Frontal cortex (tissue), 4 donors: ENCODE measurements around the gene NSG1. TPM values are rescaled to one million over a fixed set of nuclear protein-coding genes. Genes with fewer than 3 reads are reported as not detected.
"Not testable (repeated sequence)": the region's sequence is repeated elsewhere in the genome, so short reads cannot be mapped to it uniquely, and the experiment has no call there.

ENCODE experiments used
- DNase-seq, 2 donors: peaks; one replicate each; pipeline ENCODE4 v3.0.0; 2012; ENCODE audit warnings: low spot score in 2 of 2
- FAIRE-seq: peaks from 2 replicates; lab custom pipeline; 2012; peaks lifted over from hg19 to GRCh38; lab: Jason Lieb, UNC
- total RNA-seq: library from RNA; depleted of rRNA; stranded (reverse); fragments of >200 nt; gene quantifications from one replicate; pipeline ENCODE4 v1.2.3, GENCODE V29; 2014
- donor health status: control.
- donor health status: control.
- donor health status: control.

The NSG1 gene
- total RNA-seq, 1 donor from 2014 or later, result 302 TPM

DNA sequence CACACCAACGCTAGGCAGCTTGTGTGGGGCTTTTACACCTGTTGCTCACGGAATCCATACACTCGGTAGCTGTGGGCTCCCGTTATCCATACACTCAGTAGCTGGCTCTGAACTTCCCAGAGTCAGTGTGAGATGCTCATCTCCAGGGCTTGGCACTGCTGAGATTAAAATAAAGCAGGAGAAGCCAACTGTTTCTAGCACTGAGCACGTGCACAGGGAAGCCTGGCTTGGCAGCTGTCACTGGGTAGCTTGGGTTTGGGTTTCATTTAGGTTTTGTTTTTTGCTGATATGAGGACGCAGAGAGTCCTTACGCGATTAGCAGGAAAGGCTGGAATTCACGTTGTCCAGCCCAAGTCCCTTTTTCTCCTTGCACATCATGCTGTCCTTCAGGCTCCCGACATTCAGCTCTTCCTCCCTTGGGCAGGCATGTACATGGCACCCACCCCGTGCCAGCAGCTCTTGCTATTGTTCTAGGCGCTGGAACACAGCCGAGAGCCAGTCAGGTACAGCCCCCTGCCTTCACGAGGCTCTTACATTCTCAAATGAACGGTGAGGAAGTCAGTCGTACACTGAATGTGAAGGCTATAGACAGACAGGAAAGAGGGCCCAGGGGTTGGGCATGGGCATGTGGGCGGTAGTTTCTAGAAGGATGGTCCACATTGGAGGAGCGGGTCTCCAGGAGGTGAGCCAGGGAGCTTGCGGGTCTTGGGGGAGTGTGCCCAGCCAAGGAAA, 25.9 kb downstream of the NSG1 start:
- FAIRE-seq (no peak), DNase-seq (no peak)

DNA sequence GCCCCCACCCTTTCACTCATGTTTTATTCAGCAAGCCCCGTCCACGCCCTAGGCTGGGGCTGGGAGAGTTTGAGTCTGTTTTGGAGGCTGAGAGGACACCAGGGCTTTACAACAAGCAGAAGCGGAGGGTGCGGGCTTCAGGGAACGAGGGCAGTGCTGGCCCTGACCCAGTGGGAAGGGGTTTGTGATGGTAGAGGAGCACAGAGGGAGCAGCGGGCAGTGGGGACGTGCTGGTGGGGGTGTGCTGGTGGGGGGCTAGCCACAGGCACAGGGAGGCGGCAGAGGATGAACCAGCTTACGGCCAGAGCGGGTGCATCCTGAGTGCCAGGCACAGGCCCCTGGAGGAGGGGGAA, 26.4 kb downstream of the NSG1 start:
- DNase-seq, result no peak
- no peak for FAIRE-seq

DNA sequence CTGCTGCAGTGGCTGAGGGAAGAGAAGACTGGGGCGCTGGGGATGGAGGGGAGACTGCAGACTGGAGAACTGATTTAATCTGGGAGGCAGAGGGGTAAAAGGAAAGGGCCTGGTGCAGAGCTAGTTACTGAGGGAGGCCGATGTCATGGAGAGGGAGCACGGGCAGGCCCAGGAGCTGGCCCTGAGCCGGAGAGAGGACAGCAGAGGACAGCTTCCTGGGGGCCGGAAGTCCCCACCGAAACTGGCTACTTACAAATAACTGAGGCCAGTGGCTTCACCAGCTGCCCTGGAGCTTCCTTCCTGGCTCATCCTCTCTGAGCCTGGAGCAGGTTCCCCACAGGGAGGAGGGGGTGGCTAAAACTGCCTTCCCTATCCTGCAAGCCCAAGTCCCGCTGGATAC, 26.9 kb downstream of the NSG1 start:
- DNase-seq, result no peak
- FAIRE-seq, result no peak

DNA sequence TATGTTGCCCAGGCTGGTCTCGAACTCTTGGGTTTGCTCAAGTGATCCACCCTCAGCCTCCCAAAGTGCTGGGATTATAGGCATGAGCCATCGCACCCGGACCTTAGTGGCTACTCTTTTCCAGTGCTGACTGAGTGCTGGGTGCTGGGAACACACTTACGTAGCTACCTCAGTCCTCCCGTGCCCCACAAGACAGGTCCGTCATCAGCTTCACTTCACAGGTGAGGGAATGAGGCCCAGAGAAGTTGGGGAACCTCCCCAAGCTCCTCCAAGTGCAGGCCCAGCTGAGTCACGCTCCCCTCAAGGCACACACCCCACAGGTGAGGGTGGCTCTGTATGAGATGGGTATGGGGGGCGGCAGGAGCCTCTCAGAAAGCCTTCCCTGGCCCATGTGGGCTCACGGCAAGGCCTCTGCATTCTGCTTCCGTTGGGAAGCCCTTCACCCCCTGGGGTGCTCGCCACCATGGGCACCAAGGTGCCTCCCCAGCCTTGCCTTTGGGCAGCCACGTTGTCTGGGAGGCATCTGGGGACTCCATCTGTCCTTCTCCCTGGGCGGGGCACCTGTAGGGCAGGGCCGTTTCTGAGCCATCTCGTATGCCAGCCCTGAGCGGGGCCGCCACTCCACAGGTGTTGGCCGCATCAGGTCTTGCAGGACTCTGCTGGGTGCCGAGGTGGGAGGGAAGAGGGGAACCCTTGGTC, 28.4 kb downstream of the NSG1 start:
- no peak for FAIRE-seq
- no peak for DNase-seq

DNA sequence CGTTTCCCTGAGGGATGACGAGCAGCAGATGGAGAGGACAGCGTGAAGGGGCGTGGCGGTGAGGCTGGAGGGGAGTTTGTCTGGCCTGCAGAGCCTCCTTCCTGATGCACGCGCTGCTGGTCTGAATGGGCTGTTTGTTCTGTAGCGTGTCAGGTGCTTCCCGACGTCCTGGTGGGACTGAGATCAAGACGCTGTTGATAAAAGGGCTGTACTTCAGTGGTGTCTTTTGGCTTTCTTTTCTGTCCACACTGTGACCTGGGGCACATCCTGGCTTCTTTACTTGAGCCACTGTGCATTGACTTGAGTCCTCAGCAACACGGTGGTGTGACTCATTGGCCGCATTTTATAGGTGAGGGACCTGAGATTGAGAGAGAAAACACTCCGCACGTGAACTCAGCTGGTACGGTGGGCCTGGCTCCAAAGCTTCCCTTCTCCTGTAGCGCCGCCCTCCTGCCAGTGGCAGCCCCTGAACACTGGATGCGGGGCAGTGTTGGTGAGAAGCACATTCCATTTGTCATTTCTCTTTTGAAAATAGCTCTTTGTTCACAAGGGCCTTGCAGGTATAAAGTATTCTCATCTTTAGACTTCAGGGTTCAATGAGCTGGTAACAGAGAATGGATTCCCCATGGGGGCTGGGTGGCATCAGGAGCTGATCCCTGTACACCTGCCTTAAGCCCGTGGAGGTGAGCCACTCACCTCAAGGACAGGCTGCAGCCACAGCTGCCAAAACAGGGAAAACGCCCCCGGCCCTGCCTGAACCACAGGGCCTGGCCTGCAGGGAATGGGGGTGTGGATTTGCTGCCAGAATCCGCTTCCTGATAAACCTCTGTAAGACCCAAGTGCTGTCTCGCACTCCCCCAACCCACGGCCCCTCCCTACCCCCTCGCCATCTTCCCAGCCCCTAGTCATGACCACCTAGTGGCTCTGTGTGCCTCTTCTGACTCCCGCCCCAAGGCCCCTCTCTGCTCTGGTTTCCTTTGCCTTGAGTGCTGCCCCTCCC, 29.2 kb downstream of the NSG1 start:
- no peak for FAIRE-seq
- DNase-seq, result no peak

DNA sequence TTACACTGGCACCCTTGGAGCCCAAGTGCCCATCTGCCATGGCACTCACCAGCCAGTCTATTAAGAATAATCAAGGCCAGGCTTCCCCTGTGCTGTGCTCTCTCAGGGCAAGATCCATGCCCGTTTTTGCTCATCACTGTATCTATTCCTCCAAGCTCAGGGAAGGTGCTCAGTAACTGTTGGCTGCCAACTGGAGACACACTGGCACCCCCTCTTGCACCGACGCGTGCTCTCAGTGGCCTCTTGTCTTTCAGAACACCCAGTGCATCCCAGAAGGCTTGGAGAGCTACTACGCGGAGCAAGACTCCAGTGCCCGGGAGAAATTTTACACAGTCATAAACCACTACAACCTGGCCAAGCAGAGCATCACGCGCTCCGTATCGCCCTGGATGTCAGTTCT, 30.1 kb downstream of the NSG1 start:
- FAIRE-seq (no peak), DNase-seq (no peak)

DNA sequence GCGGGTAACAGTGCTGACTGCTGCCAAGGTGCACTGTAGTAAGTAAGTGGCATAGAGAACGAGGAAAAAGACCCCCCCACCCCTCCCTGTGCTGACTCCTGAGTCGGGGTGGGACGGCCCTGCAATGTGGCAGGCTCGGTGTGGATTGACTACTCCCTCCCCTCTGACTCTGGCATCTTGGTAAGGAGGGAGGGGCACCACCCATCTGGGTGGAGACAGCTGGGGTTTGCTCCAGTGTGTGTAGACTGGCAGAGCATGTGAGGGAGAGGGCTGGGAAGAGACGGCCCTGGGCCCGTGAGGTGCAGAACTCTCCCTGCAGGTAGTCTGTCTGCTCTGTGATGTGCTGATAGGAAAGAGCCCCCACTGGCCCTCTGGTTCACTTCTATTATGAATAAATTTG, 31.0 kb downstream of the NSG1 start:
- DNase-seq, result no peak

DNA sequence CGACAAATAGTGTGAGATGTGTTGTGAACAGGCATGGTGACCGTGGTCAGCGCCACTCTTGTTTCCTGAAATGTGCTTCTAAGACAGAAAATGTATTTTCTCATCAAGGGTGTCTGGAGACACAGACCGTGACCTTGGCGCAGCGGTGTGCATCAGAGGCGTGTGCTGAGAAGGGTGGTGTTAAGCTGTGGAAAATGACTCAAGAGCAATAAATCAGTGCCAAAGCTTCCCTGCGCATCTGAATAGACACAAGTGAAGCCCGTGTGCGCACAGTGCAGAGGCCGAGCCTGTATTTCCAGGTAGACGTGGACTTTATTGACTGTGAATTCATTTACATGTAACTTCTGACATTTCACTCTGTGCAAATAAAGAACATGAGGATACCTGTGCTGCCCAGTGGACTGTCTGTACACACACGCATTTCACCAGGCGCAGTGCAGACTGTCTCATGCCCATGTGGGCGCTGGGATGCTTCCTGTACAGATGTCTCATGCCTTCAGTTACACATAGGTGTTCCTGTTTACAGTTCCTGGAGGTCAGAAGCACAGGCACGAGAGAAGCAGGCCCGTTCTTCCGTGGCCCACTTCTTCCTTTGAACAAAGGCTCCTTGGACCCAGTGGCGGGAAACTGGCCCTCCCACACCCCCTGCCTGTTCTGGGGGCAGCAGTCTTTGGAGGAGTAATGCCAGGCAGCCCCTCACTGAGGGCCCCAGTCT, 31.9 kb downstream of the NSG1 start:
- no peak for DNase-seq
- no peak for FAIRE-seq

More for the DNA sequence above, 31.0 kb downstream of the NSG1 start:
- FAIRE-seq, result no peak

DNA sequence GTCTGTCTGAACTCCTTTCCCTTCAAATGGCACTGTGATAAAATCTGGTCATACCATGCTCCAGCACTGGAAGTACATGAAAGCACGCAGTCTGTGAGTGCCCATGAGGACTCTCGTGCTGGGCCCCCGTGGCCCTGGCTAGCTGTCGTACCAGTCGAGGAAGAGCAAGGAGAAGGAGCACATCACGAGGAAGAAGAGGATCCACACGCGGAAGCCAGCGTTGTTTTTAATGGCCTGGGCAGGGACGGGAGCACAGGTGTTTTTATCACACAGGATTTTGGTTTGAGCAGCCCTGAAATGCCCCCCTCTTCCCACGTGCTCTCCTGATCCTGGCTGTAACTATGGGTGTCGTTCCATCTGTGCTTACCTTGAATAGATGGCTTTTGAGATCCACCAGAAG, 33.0 kb downstream of the NSG1 start:
- DNase-seq (no peak), FAIRE-seq (no peak)

DNA sequence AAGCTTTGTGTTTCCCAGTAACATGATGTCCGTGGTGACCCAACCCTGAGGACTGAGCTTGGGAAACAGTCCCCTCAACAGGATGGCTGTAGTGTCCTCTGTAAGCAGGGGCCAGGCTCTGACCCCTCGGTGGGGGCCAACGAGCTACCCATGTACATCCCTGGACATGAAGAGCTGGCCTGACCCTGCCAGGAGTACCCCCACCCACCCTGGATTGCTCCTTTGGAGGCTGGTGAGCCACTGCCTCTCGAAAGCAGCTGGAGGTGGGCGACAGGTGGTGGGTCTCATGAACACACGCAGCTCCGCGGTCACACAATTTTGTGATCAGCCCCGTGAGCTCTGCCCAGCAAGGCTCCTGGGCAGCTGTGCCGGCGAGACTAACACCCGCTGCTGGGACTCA, 33.5 kb downstream of the NSG1 start:
- FAIRE-seq (no peak), DNase-seq (no peak)

DNA sequence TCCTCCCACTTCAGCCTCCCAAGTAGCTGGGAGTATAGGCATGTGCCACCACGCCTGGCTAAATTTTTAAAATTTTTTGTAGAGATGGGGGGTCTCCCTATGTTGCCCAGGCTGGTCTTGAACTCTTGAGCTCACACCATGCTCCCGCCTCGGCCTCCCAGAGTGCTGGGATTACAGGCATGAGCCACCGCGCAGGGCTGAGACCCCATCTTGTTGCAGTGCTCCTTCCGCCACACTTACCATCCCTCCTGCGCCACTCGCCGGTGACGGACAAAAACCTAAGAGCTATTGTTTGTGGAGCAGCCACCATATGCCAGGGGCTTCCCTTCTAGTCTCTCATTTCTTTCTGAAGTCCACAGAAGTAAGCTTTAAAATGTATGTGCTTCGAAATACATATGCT, 34.5 kb downstream of the NSG1 start:
- FAIRE-seq (no peak), DNase-seq (no peak)

DNA sequence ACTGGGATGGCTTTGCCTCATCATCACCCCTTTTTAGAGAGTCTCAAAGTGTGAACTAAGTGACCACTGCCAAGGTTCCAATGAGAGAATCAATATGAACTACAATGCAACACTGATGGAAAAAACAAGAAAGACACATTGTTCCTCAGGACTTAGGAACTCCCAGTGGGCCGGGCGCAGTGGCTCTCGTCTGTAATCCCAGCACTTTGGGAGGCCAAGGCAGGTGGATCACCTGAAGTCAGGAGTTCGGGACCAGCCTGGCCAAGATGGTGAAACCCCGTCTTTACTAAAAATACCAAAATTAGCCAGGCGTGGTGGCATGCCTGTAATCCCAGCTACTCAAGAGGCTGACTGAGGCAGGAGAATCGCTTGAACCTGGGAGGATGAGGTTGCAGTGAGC, 35.2 kb downstream of the NSG1 start:
- DNase-seq, FAIRE-seq: not testable (repeated sequence)

DNA sequence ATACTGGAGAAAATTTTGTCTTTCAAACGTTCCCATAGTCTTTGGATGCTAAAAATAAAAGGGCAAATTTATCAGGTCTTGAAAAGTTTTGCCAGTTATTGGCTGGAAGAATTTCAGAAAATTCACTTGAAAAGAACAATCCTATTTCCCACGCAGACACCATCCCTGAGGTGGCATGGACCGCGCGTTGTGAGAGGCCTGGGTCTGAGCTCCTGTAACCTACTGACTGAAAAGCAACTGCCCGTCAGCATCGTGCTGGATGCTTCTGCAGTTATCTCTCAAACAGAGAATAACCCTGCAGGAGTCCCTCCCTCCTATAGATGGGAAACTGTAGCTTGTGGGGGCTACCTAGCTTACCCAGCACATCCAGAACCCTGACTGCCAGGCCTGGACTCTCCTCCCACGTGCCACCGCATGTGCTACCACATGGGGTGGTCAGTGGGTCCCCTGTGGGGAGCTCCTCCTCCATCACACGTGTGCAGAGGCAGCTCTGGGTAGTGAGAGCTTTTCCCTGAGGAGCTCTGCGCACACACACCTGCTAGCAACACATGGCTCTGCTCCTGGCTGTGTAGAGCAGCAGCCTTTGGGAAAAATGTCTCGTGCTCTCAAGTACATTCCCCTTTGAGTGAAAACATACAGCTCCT, 36.1 kb downstream of the NSG1 start:
- FAIRE-seq, result no peak

DNA sequence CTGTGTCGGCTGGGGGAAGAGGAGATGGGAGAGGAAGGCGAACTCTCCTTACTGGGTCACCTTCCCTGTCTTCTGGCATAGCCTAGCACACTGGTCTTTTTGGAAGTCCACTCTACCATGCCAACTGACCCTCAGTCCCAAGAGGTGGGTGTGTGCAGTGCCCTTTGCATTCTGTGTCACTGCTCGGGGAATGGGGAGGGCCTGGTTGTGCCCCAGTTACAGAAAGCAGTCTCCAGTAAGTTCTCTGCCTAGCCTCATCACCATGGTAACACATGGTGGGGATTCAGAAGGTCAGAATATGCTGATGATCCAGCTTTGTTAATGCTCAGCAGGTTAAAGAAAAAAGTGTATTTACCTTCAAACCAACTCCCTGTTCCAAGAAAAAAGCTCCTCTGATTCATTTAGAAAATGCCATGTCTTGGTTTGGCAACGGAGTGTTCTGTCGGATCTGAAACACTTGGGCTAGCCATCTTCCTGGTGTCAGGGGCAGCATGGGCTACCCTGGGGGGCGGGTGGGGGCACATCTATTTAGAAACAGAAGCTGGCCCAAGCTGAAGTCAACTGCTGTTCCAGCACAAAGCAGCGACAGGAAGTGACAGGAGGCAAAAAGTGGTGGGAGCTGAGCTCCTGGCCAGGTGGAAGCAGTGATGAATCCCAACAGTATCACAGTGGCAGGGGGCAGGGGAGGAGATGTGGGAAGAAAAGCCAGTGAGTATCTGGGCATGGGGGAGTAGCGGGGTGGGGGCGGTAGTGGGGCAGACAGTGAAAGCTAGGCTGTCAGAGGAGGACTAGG, 37.0 kb downstream of the NSG1 start:
- FAIRE-seq (no peak), DNase-seq (no peak)

More for the DNA sequence above, 36.1 kb downstream of the NSG1 start:
- no peak for DNase-seq

DNA sequence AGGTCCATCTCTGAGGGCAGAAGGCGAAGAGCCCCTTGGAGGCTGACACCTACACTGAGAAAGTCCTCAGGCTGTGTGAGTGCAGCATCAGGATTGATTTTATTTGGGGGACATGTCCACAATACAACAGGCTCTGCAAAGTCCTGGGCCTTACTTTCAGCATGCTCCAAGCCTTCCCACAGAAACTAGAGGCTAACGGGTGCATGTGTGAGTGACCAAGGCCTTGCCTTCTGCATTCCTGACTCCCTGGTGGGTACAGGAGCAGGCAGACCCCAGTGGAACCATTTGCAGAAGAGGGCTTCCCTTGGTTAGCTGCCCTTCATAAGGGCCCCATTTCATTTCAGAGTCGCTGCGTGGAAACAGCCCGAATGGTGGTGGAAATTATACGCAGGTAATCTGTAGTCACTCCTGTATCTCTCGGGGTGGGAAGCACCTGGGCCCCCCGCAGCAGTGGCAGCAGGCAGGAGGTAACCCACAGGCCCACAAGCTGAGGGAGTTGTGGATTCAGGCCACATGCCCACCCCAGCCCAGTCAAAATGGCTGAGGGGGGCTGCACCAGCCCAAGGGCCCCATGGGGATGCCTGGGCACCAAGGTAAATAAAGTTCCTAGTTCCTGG, 37.7 kb downstream of the NSG1 start:
- FAIRE-seq (no peak), DNase-seq (no peak)

DNA sequence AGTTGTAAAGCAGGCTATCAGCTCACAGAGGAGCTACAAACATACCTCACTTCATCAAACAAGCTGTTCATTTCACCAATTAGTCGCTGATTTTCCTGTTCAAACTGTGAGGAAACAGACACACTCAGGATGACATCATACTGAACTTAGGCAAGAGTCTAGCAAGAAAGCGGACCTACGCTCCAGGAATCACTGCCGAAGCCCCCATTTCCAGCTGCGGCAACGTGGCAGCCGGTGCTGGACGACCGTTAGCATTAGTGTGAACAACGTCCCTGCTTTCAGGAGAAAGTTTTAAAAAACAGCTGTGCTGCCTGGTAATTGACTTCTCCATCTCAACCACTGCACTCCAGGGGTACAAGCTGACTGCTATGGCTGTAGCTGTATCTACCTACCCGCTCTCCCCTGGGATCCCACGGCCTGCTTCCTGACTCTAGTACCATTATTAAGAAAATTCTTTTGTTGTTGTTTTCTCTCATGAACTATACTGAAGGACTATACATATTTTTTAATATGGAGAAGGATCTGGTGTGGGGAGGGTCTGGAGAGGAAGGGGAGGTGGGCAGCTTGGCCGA, 38.3 kb downstream of the NSG1 start:
- no peak for FAIRE-seq
- no peak for DNase-seq

DNA sequence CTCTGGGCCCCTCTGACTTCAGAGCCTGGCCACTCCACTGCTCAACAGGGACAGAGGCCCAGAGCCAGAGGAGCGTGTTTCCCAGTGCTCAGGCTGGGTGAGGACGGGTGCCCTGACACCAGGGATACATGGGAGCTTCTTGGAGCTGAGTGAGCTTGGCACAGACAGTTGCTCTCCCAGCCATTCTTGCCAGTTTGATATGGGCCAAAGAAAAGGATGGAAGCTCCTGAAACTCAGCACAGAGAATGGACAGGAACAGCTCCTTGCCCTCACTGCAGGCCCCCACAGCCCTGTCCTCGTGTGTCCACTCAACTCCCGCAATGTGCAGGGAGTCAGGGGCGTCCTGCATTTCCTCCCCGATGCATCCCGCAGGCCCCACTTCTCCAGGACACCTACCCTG, 38.8 kb downstream of the NSG1 start:
- FAIRE-seq, result no peak

More for the DNA sequence above, 38.8 kb downstream of the NSG1 start:
- DNase-seq, result no peak
